Fibroblast of upper back skin (primary cell): ENCODE measurements around the gene HOXA2.
A peak's percentile ranks its signal among the peaks of the same experiment; 100 is the strongest.

Source experiments
- DNase-seq: peaks from one replicate; pipeline ENCODE4 v3.0.0-alpha.2; 2013

Gene HOXA2

DNA sequence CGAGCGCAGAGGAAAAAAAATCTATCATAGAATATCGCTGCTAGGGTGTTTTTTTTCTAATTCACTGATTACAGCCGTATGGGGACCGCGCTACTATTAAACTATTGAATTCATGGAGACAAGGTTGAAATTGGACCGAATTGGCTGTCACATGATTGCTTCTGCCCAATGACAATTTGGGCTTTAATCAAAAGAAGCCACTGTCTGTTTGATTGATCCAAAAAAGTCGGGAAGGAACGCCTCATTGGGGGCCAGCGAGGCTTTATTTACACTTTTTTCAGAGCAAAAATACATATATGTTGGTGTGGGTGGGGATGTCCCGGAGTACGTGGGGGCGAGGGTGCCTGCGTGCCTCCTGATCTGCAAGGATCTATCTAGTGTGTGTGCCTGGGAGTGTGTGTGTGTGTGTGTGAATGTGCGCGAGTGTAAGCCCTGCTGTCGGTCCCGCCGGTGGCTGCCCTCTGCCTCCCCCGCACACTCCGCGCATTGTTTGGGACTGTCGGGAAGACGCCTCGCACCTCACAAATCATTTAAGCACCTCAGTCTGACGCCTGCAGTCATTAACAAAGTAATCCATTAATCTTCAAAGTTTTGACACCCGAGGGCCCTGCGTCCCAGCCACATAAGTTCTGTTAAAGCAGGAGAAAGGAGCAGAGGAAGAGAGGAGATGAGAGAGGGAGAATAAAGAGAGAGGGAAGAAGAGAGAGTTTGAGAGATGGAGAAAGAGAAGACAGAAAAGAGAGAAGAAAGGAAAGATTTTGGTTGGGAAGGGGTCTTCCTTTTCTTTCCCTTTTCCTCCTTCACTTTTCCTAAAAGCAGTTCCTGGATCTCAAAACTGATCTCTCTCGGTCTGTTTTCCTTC is at the start of gene HOXA2:
HOXA2 (minus strand) TSS at position 103 of the 862 bp plus-strand sequence. CDS start 183 bp downstream, outside the sequence.
- DNase-seq = peak; percentile 48

DNA sequence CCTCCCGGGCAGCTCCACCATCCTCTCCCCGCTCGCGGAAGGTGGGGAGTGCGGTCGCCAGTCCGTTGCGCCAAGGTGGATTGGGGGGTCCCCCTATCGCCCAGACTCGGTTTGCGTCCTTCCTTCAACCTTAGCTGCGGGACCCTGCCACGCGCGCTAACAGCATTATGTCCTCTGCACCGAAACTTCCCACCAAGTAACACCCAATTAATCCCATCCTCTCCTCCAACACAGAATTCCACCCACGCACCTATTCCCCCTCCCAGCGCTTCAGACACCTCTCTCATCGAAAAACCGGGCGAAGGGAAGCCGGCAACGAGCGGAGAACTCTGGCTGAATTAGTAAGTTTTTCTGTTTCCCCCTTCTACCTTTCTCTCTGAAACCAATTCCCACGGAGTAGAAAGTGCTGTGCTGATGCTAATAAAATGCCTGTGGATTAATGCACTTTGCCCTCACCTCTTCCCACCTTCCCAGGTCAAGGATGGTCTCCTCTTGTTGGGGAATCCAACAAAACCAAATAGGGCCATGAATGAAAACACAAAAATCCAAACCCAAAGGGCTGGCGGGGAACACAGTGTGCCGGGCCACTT is 49.0 kb upstream of the HOXA2 start:
- no peak for DNase-seq

DNA sequence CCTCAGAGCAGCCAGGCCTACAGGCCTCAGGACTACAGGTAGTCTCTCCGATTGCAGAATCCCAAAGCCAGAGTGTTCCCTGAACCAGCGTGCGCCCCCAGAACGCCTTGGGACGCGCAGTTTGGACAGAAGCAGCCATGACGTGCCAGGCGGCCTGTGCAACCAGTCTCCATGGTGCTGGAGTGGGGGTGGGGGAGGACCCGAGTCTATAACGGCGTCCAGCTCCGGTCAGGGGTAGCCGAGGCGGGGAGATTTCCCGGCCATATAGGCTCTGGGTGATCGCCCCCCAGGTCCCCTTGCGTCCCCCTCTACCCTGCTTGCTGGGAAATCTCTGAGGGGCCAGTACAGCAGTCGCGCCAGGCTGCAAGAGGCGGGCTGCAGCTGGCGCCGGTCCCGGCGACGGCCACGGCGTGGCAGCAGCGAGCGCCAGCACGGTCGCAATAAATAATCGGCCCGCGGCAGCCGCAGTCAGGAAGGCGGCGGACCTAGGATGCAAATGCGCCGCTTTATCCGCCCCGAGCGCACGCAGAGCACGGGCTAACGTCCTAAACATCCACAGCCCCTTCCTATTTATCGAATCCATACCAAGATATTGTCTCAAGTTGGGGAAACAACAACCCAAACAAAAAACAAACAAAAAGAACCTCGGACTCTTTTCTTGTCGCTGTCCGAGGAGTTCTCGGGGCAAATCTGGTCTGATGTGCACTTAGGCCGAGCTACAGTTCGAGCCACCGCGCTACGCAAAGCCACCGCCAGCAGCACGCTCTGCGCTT is 48.3 kb upstream of the HOXA2 start:
- DNase-seq = peak; percentile 70

DNA sequence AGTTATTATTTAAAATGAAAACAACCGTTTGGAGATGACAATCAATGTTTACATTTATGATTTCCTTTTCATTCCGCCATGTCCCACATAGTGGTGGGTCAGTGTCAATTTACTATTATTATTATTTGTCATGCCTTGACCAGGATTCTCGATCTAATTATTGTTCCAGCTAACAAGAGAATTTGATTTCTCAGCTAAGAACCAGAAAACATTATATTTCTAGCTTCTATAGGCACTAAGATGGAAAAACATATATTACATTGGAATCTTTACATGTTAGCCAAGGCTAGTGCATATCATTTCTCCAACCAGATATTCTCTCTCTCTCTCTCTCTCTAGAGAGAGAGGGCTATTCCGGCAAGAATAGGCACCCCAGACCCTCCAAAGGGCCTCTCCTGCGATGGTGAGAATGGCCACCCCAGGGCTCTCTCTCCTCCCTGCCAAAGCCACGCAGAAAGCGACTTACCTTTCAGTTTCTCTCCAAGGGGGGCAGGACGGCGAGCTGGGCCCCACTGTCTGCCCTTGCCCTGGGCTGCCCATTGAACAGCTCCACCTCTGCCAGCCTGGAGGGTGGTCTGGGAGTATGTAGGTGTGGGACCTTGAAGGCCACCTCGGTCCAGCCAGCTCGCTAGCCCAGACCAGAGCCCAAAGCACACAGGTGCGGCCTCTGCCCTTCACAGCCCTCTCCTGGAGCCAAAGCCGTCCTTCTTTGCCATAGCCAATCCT is 47.5 kb upstream of the HOXA2 start:
- DNase-seq = no peak

DNA sequence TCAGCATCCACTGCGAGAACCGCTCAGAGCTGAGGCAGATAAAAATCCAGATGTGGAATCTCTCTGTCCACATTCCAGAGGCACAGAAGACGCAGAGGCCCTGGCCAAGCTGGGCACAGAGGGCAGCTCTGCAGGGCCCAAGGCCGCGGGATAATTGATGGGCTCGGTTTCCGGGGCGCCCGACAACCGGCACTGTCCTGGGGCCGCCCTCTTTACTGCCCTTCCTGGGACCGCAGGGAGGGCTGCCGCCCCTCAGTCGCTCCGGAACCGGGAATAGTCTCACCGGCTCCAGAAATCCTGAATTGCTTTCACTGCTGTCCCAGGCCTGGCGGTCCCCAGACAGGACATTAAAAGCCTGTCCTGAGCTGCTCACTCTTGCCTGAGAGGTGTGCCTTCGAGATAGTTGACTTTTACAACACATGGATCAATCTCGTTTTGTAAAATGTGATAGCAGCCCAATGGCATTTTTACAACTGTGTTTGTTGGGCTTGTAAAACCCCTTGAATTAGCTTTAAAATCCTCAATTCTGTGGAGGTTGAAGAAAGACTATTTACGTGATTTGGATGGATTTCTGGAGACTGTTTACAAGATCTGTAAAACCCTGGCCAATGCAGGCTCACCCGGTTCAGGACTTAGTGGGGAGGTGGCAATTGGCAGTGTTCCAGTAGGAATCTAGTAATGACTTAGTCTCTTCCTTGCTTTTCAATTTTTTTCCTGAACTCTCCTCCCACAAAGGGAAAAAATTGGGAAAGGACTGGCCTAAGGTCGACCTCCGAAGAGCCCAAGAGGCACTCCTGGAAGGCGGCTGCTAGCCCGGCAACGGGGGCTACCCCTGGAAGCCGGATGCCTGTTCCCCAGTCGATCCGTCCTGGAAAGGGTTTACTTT is 46.5 kb upstream of the HOXA2 start:
- DNase-seq = no peak

DNA sequence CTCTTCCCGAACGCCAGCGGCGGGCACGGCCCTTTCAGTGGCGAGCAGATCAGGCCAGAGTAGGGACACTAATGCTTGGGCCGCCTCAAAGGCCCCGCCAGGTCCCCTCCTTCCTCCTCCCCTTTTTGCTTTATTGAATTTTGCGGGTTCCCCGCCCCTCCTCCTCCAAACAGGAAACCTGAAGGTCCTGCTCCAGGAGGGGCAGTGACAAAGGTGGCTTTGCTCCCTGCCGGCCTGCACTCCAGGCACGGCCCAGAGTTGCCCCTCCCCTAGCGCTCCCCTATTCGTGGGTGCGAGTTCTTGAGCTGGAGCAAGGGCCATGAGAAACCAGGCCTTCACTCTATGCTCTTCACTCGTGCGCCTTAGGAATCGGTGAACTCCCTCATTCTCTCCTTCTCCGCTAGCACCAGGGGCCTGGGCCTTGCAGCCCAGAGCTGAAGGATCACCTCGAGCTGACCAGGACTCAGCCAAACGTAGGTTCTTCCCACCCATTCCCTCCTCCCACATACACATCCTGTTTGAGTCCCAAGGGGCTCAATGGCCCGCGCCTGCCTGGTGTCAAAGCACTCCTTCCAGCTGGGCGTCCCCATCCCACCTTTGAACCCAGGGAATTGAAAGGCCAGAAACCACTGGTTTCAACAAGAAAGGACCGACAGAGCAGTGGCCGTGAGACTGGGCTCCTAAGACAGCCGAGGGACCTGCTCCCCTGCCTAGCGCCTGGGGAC is 45.7 kb upstream of the HOXA2 start:
- DNase-seq = no peak

DNA sequence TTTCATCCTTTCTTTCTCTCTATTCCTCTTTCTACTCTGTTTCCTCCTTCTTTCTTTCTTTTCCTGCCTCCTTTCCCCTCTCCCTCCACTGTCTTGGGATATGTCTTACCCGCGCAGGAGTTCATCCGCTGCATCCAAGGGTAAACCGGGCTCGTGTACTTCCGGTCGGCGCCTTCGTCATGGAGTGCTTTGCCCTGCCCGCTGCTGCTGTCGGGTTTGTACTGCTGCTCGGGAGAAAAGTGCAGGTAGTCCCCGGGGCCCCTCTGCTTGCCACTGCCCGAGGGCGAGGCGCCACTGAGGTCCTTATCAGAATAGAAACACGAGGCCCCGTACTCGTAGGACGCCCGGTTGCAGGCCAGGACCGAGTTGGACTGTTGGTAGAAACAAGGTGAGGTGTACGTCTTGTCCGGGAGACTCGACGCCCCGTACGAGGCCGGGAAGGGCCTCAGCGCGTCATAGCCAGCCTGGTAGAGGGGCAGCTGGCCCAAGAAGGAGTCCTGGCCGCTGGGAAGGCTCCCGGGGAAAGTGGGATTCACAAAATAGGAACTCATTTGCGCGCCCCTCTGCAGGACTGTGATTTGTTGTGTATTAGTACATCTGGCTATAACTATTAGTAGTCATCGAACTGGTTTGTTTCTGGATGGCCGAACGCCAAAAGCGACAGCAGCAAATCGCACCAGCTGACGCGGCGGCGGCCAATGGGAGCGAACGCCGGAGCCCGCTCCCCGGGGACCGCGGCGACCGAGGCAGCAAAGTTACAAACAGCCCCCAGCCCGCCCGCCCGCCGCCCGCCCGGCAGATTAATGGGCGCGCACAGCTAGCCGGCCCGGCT is 44.9 kb upstream of the HOXA2 start, which contains the start of gene HOXA6:
HOXA6 (minus strand) TSS at position 576 of the 832 bp plus-strand sequence; CDS start at position 551, 25 bp downstream.
- no peak for DNase-seq

DNA sequence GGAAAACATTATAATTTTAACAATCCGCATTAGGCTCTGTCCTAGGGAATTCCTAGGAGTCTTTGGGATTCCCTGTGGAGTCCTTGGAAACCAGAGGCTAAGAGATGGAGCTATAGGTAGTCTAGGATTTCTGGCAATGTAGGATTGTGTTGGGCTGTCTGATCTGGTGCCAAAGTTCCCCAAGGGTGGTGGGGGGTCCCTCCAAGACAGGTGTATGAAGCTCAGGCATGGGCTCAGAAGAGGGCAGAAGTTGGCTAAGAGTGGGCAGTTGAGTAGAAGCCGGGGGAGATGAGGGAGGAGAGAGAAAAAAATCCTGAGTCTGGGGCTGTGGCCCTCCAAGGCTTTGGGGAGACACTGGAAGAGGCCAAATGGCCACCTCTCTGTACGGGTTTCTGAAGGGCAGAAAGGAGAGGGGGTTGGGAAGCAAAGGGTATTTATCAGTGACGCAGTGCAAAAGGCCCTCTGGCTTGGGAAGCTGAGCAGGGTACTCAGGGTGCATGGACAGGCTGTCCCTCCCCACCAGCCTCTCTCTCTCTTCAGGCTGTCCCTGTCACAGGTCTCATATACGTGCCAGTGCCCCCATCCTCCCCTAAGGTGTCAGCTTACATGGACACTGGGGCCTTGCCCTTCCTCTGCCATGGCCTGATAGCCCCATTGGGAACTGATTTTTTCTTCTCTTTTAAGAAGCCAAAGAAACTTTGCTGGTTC is 44.2 kb upstream of the HOXA2 start:
- no peak for DNase-seq

DNA sequence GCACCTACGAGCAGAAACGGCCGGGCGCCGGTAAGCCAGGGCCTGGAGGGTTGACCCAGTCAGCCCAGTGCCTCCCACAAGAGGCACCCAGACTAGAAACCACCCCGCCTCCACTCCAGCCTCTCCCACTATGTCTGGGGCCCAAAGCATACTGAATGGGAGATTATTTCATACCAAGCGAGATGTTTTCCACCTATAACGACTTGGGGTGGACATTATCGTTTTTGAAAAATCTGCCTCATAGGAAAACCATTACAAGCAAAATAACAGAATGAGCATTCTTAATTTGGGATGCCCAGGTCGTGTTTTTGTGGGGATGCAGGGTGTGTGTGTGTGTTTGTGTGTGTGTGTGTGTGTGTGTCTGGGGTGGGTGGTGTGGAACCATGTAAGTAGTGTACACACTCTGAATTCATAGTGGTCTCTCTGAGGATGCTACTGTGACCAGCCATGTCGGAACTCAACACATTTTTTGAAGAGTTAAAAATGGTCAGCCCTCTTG is 43.5 kb upstream of the HOXA2 start:
- DNase-seq = no peak

DNA sequence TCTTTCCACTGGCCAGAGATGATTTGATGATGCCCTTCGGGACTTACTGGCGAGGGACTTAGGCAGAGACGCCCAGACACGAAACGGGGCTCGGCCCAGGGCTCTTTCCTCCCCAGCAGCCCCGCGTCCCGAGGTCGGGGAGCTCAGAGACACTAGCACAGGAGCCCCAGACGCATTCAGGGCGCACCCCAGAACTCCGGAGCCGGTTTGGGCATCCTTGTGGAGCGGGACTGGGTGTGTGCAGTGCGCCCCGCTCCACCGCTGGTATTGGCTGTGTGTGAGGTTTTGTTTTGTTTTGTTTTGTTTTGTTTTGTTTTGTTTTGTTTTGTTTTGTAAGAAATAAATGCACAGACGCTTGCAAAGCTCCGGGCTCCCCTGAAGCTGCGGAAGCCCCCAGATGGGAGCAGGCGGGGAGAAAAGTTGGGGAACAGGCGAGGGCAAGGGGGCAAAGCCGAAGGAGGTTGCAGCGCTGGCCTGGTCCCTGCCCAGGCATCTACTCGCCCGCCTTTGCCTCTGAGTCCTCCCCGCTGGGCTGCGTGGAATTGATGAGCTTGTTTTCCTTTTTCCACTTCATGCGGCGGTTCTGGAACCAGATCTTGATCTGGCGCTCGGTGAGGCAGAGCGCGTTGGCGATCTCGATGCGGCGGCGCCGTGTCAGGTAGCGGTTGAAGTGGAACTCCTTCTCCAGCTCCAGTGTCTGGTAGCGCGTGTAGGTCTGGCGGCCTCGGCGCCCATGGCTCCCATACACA is 42.9 kb upstream of the HOXA2 start:
- no peak for DNase-seq

DNA sequence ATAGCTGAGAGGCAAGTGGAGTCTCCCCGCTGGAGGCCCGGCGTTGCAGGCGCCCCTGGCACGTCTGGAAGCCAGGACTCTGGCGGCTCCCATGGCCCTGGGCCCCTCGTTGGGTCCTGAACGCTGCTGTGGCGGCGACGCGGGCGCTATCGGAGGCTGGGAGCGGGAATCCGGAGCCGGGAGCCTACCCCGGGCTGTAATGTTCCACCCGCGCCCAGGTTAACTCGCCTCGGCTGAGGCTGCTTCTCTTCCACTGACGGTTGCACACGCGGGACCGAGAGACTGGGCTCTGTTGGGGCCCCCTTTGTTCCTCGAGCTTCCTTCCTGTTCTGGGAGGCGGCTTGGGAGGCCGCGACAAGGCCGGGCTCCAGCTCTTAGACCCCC is 42.3 kb upstream of the HOXA2 start:
- no peak for DNase-seq

DNA sequence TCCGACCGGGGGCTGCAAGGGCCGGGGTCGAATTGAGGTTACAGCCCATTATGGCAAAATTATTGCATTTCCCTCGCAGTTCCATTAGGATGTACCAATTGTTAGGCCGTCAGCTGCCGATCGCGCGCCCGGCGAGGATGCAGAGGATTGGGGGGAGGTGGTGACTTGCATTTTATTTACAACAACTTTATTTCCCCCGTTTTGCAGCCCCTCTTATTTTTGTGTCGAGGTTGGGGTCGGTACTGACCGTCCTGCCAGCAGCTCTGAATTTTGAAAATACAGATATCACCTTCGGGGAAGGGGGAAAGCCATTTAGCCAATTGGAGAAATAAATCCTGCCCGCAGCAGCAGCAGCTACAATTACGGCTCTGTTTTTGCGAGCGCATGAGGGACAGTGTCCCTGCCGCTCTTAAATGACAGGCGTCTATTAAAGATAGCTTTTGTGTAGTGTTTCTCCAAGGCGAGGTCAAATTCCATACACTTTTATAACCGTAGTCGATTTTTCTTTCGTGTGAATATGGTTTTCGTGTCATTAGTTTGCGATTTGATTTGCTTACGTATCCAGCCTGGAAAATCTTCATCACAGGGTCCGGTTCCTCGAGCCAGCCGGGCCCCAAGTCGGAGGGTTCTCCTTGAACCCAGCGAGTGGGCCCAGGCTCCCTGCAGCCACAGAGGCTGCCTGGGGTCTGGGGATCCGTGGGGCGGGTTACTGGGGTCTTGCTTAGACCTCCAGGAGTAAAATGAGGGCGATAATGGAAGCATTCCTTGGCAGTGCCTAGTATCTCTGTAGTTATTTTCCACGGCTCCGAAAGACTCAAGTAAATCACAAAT is 41.7 kb upstream of the HOXA2 start:
- no peak for DNase-seq

DNA sequence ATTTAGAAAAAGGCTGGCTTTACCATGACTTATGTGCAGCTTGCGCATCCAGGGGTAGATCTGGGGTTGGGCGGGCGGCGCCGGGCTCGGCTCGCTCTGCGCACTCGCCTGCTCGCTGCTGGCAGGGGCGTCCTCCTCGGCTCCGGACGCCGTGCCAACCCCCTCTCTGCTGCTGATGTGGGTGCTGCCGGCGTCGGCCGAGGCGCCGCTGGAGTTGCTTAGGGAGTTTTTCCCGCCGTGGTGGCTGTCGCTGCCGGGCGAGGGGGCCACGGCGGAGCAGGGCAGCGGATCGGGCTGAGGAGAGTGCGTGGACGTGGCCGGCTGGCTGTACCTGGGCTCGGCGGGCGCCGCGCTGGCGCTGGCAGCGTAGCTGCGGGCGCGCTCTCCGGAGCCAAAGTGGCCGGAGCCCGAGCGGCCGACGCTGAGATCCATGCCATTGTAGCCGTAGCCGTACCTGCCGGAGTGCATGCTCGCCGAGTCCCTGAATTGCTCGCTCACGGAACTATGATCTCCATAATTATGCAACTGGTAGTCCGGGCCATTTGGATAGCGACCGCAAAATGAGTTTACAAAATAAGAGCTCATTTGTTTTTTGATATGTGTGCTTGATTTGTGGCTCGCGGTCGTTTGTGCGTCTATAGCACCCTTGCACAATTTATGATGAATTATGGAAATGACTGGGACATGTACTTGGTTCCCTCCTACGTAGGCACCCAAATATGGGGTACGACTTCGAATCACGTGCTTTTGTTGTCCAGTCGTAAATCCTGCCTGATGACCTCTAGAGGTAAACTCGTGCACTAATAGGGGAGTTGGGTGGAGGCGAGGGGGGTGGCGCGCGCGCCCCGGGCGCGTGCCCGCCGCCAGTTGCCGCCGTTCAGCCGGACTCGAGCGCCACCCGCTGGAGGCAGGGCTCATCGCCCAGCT is 40.8 kb upstream of the HOXA2 start, which contains the start of gene HOXA5:
HOXA5 (minus strand) TSS at position 659 of the 927 bp plus-strand sequence; CDS start at position 585, 74 bp downstream.
- DNase-seq = peak; percentile 85

DNA sequence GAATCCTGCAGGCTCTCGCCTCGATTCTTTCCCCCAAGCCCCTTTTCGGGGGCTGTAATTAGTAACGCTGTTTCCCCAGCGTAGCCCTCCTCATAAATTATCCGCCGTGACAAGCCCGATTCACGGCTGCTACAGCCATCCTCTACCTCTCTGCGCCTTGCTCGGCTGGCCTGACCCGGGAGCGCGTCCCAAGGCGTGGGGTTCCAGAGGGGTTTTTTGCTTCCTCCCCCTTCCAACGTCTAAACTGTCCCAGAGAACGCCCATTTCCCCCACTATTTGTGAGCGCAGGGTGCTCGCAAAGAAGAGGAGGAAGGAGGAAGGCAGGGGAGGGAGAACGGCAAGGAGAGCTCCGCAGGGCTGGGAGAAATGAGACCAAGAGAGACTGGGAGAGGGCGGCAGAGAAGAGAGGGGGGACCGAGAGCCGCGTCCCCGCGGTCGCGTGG is 40.1 kb upstream of the HOXA2 start:
- no peak for DNase-seq

DNA sequence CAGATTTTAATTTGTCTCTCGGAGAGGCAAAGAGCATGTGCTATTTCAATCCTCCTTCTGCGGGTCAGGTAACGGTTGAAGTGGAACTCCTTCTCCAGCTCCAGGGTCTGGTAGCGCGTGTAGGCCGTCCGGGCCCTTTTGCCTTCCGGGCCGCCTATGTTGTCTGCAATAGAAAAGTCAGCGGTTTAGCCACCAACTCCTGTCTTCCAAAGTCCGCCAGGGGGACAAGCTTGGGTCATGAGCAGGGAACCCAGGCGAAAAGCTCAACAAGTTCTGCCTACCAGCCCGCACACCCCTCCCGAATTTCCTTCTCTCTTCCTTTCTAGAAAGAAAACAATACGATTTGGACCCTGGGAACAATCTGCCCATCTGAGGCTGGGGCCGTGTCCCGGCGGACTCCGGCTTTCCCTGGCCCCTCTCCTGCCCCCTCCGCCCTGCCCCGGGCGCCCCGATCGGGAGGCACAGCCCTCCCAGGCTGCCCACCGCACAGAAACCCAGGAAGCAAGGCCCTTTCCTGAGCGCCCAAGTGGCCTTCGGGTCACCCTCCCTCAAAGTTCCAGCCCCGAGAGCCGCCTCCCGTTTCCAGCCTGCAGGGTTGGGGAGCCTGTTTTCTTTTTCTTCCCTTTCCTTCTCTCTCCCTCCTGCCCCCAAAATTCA is 39.6 kb upstream of the HOXA2 start:
- DNase-seq = no peak
